Measurements from ENCODE around the gene ARRB1.

GRCh38 chr11:75248924-75249256, 102.6 kb downstream of the ARRB1 start:
- no peak; the same call in 1 of the 3 replicates for TF ChIP-seq CTCF (IDR thresholded peaks at IDR 0.05)
- TF ChIP-seq CEBPB (IDR thresholded peaks at IDR 0.05): no peak
- TF ChIP-seq JUNB (IDR thresholded peaks at IDR 0.05): no peak
- no peak for TF ChIP-seq USF2 (IDR thresholded peaks at IDR 0.05)
- TF ChIP-seq EP300 (IDR thresholded peaks at IDR 0.05): no peak
- no peak for TF ChIP-seq CHD4 (IDR thresholded peaks at IDR 0.05; ENCODE audit: borderline replicate concordance)
- TF ChIP-seq POLR2A (IDR thresholded peaks at IDR 0.05; ENCODE audit: low read length): no peak
- TF ChIP-seq HOXA7 (CRISPR knock-in tag; IDR thresholded peaks at IDR 0.05): no peak
- no peak for TF ChIP-seq CHD2 (IDR thresholded peaks at IDR 0.05; ENCODE audit: low read length, partially characterized antibody)
- no peak for TF ChIP-seq ESRRA (IDR thresholded peaks at IDR 0.05; ENCODE audit: borderline replicate concordance, low read length)
- no peak for TF ChIP-seq RAD21 (conservative IDR thresholded peaks at IDR 0.05 in 1 of 2, IDR thresholded peaks at IDR 0.05 in 1 of 2)
- no peak for TF ChIP-seq MYC (IDR thresholded peaks at IDR 0.05; ENCODE audit: borderline replicate concordance, low read length)

Data from A549 (cell line).